Nephron (organoid): Measurements from ENCODE around the gene C1orf116.

Experiments
- H3K27ac Mint-ChIP-seq, 3 experiments: 2 replicates each; pipeline ENCODE4 v1.8.0; 2020; ENCODE audit warnings: mixed read lengths in 3 of 3, mild to moderate bottlenecking in 2 of 3, moderate library complexity in 1 of 3
- H3K27me3 Mint-ChIP-seq: 2 replicates; pipeline ENCODE4 v1.8.0; 2021; ENCODE audit warnings: low read depth, mild to moderate bottlenecking, moderate library complexity, mixed read lengths
- H3K36me3 Mint-ChIP-seq: 2 replicates; pipeline ENCODE4 v1.8.0; 2020; ENCODE audit warnings: low read depth, mixed read lengths
- H3K4me1 Mint-ChIP-seq: 2 replicates; pipeline ENCODE4 v1.8.0; 2020; ENCODE audit warnings: mixed read lengths
- H3K4me3 Mint-ChIP-seq, 3 experiments: 2 replicates each; pipeline ENCODE4 v1.8.0; 2020; ENCODE audit warnings: mild to moderate bottlenecking in 3 of 3, mixed read lengths in 3 of 3, moderate library complexity in 2 of 3
- H3K9me3 Mint-ChIP-seq: 2 replicates; pipeline ENCODE4 v1.8.0; 2020; ENCODE audit warnings: mixed read lengths
- CTCF ChIP-seq, 3 experiments: fragments of 200-600 bp; sonication (generic); IDR thresholded peaks; one replicate each; pipeline ENCODE4 v1.5.0; 2021; ENCODE audit warnings: antibody characterized with exemption in 3 of 3; ENCODE audit not compliant: unreplicated experiment in 3 of 3

The C1orf116 gene

GRCh38 chr1:207032528-207033017 is at the start of gene C1orf116:
Gene C1orf116 (minus strand): TSS chr1:207032756. CDS start chr1:207027598, 5,158 bp downstream.
- Mint-ChIP-seq H3K27ac (peak within 1 kb of the TSS; percentile 75 to 92 (median 79)), H3K27me3 (peaks cover 41% of the 10 kb centered on the region), H3K36me3 (no peaks in the 10 kb centered on the region), H3K4me3 (peak within 1 kb of the TSS; percentile 74 to 82 (median 79)), H3K4me1 (peaks cover 15% of the 10 kb centered on the region), H3K9me3 (no peaks in the 10 kb centered on the region)
- no peak for TF ChIP-seq CTCF (IDR thresholded peaks at IDR 0.05; ENCODE audit: unreplicated experiment in 3 of 3)

- Mint-ChIP-seq H3K4me3 (no peak overlapping the region), H3K36me3 (no peaks in the 10 kb centered on the region), H3K27me3 (peaks cover 6% of the 10 kb centered on the region), H3K27ac (no peak overlapping the region), H3K4me1 (peaks cover 13% of the 10 kb centered on the region), H3K9me3 (no peaks in the 10 kb centered on the region)
- TF ChIP-seq CTCF (IDR thresholded peaks at IDR 0.05; ENCODE audit: unreplicated experiment in 3 of 3): no peak
Observed at GRCh38 chr1:207081806-207082205, 49.2 kb upstream of the C1orf116 start.

GRCh38 chr1:207081088-207081487 is 48.5 kb upstream of the C1orf116 start:
- no peak for TF ChIP-seq CTCF (IDR thresholded peaks at IDR 0.05; ENCODE audit: unreplicated experiment in 3 of 3)
- no peaks in the 10 kb centered on the region for H3K9me3 Mint-ChIP-seq
- no peak overlapping the region for H3K4me3 Mint-ChIP-seq
- H3K36me3 Mint-ChIP-seq: no peaks in the 10 kb centered on the region
- H3K4me1 Mint-ChIP-seq: peaks cover 9% of the 10 kb centered on the region
- no peak overlapping the region for H3K27ac Mint-ChIP-seq
- H3K27me3 Mint-ChIP-seq: peaks cover 6% of the 10 kb centered on the region

- Mint-ChIP-seq H3K36me3 (no peaks in the 10 kb centered on the region), H3K4me1 (peaks cover 5% of the 10 kb centered on the region), H3K9me3 (no peaks in the 10 kb centered on the region), H3K27ac (no peak overlapping the region), H3K4me3 (no peak overlapping the region), H3K27me3 (peaks cover 4% of the 10 kb centered on the region)
- no peak for TF ChIP-seq CTCF (IDR thresholded peaks at IDR 0.05; ENCODE audit: unreplicated experiment in 3 of 3)
Observed at GRCh38 chr1:207079706-207080241, 47.2 kb upstream of the C1orf116 start.

GRCh38 chr1:207078578-207079132 is 46.1 kb upstream of the C1orf116 start:
- H3K27ac Mint-ChIP-seq: no peak overlapping the region
- H3K9me3 Mint-ChIP-seq: no peaks in the 10 kb centered on the region
- no peaks in the 10 kb centered on the region for H3K4me1 Mint-ChIP-seq

More at GRCh38 chr1:207078578-207079132, 46.1 kb upstream of the C1orf116 start:
- Mint-ChIP-seq H3K4me3 (no peak overlapping the region), H3K27me3 (no peaks in the 10 kb centered on the region), H3K36me3 (no peaks in the 10 kb centered on the region)
- no peak for TF ChIP-seq CTCF (IDR thresholded peaks at IDR 0.05; ENCODE audit: unreplicated experiment in 3 of 3)
